GM12878 (cell line): ENCODE data around the gene GIPC3. TPM values are rescaled to one million over a fixed set of nuclear protein-coding genes. Genes with fewer than 3 reads are reported as not detected.

Experiments used
- ATAC-seq: fragments of 200-7000 bp; cut with Tn5 transposase; 3 replicates; pipeline ENCODE4 v1.9.1; 2020; ENCODE audit warnings: mild to moderate bottlenecking, moderate library complexity
- BruUV-seq: library from RNA; stranded (reverse); fragments of 400-500 nt; replicated peaks from 2 replicates; lab custom pipeline; 2021; lab: Mats Ljungman, UMichigan
- CTCF ChIA-PET: fragments of 300-600 bp; sonication (Branson Sonifier 250); formaldehyde crosslinking; extraction: SDS; loops from one replicate; lab custom pipeline; 2021; ENCODE audit warnings: inconsistent platforms; lab: Yijun Ruan, JAX
- POLR2A ChIA-PET: fragments of 350-600 bp; formaldehyde crosslinking; extraction: SDS; loops from one replicate; lab custom pipeline; 2021; ENCODE audit warnings: inconsistent platforms; lab: Charles Lee
- RAD21 ChIA-PET: fragments of 300-600 bp; sonication (Branson Sonifier 250); formaldehyde crosslinking; loops from one replicate; lab custom pipeline; 2023; ENCODE audit warnings: antibody characterized with exemption; ENCODE audit not compliant: unreplicated experiment; lab: Charles Lee
- SMC1A ChIA-PET: fragments of 300-600 bp; sonication (Branson Sonifier 250); formaldehyde crosslinking; loops from one replicate; lab custom pipeline; 2023; ENCODE audit not compliant: unreplicated experiment, uncharacterized antibody; lab: Charles Lee
- DNase-seq: peaks from one replicate; pipeline ENCODE4 v3.0.0-alpha.2; 2011; ENCODE audit warnings: low read depth, low spot score
- FAIRE-seq: peaks from 3 replicates; lab custom pipeline; 2011; peaks lifted over from hg19 to GRCh38; lab: Jason Lieb, UNC
- H2AFZ ChIP-seq: 2 replicates; pipeline ENCODE4 v1.6.0; 2011; ENCODE audit warnings: low read depth, low read length, control low read depth; ENCODE audit not compliant: control insufficient read depth
- H3K27ac ChIP-seq: 2 replicates; pipeline ENCODE4 v1.5.1; 2011; ENCODE audit warnings: control low read depth; ENCODE audit not compliant: control insufficient read depth, insufficient read depth
- H3K27me3 ChIP-seq, 2 experiments: replicated peaks in 1 of 2; 2 replicates each; pipeline versions ENCODE4 v1.6.0 to v1.6.1; 2011; ENCODE audit warnings: low read length in 1 of 2; ENCODE audit not compliant: control insufficient read depth in 2 of 2, insufficient read depth in 2 of 2
- H3K36me3 ChIP-seq, 2 experiments: 2 replicates each; pipeline ENCODE4 v1.5.1; 2011; ENCODE audit warnings: low read length in 1 of 2; ENCODE audit not compliant: control insufficient read depth in 2 of 2, insufficient read depth in 2 of 2
- H3K4me1 ChIP-seq: 2 replicates; pipeline ENCODE4 v1.6.1; 2011; ENCODE audit warnings: mild to moderate bottlenecking, low read length, moderate library complexity, mixed read lengths; ENCODE audit not compliant: control insufficient read depth, insufficient read depth
- H3K4me2 ChIP-seq: 2 replicates; pipeline ENCODE4 v1.6.0; 2011; ENCODE audit warnings: control low read depth; ENCODE audit not compliant: control insufficient read depth, insufficient read depth
- H3K4me3 ChIP-seq: fragments of 200-600 bp; sonication (generic); 2 replicates; pipeline ENCODE4 v1.5.1; 2016
- H3K79me2 ChIP-seq: 2 replicates; pipeline ENCODE4 v1.6.0; 2011; ENCODE audit warnings: low read length; ENCODE audit not compliant: control insufficient read depth, insufficient read depth
- H3K9ac ChIP-seq: 2 replicates; pipeline ENCODE4 v1.8.0; 2011; ENCODE audit warnings: low read length, control low read depth, mixed read lengths; ENCODE audit not compliant: control insufficient read depth, insufficient read depth
- H3K9me3 ChIP-seq: replicated peaks from 3 replicates; pipeline ENCODE4 v1.5.1; 2011; ENCODE audit warnings: mild to moderate bottlenecking, low read length; ENCODE audit not compliant: control insufficient read depth, insufficient read depth
- H4K20me1 ChIP-seq: 2 replicates; pipeline ENCODE4 v1.6.0; 2011; ENCODE audit not compliant: control insufficient read depth, insufficient read depth
- CHD1 ChIP-seq: IDR thresholded peaks from 2 replicates; pipeline ENCODE4 v1.6.1; 2012; ENCODE audit warnings: low read depth, low read length, improper control_type of control experiment
- EP300 ChIP-seq, 2 experiments: fragments of 150-350 bp in 1 of 2; IDR thresholded peaks; 2 replicates each; pipeline ENCODE4 v1.6.1; 2011 to 2012; ENCODE audit warnings: low read depth in 2 of 2, low read length in 2 of 2, borderline replicate concordance in 1 of 2, improper control_type of control experiment in 1 of 2, inconsistent platforms in 1 of 2; ENCODE audit not compliant: control insufficient read depth in 1 of 2
- HDGF ChIP-seq: fragments of 450-650 bp; IDR thresholded peaks from 2 replicates; pipeline ENCODE4 v1.6.1; 2016; ENCODE audit warnings: antibody characterized with exemption
- MEF2A ChIP-seq: IDR thresholded peaks from 2 replicates; pipeline ENCODE4 v1.6.1; 2011; ENCODE audit warnings: low read depth, mild to moderate bottlenecking, low read length, moderate library complexity; ENCODE audit not compliant: insufficient read depth
- NR2C1 ChIP-seq: fragments of 450-650 bp; IDR thresholded peaks from 2 replicates; pipeline ENCODE4 v1.6.1; 2017; ENCODE audit warnings: antibody characterized with exemption, mild to moderate bottlenecking, moderate library complexity
- POLR2AphosphoS5 ChIP-seq: IDR thresholded peaks from 2 replicates; pipeline ENCODE4 v1.6.1; 2011; ENCODE audit warnings: mild to moderate bottlenecking, low read length, inconsistent platforms
- PRDM15 ChIP-seq: fragments of 450-650 bp; formaldehyde crosslinking; IDR thresholded peaks from 2 replicates; pipeline ENCODE4 v1.4.0; 2020; ENCODE audit warnings: mild to moderate bottlenecking, moderate library complexity
- SMAD1 ChIP-seq: fragments of 450-650 bp; IDR thresholded peaks from 2 replicates; pipeline ENCODE4 v1.6.1; 2018; ENCODE audit warnings: mild to moderate bottlenecking, low read depth; ENCODE audit not compliant: partially characterized antibody
- SMAD5 ChIP-seq: IDR thresholded peaks from 2 replicates; pipeline ENCODE4 v1.6.1; 2016; ENCODE audit warnings: antibody characterized with exemption, low read depth
- SMARCA5 ChIP-seq: fragments of 450-650 bp; IDR thresholded peaks from 2 replicates; pipeline ENCODE4 v1.6.1; 2017; ENCODE audit warnings: mild to moderate bottlenecking
- TARDBP ChIP-seq: IDR thresholded peaks from 2 replicates; pipeline ENCODE4 v1.6.1; 2016; ENCODE audit warnings: borderline replicate concordance
- TCF12 ChIP-seq: IDR thresholded peaks from 2 replicates; pipeline ENCODE4 v1.6.1; 2011; ENCODE audit warnings: low read depth, mild to moderate bottlenecking, low read length
- TCF7 ChIP-seq: IDR thresholded peaks from 2 replicates; pipeline ENCODE4 v1.6.1; 2014; ENCODE audit warnings: antibody characterized with exemption, borderline replicate concordance
- WRNIP1 ChIP-seq: IDR thresholded peaks from 2 replicates; pipeline ENCODE4 v1.6.1; 2011; ENCODE audit warnings: low read depth, low read length, improper control_type of control experiment, borderline replicate concordance
- ZNF622 ChIP-seq: fragments of 450-650 bp; IDR thresholded peaks from 2 replicates; pipeline ENCODE4 v1.6.1; 2017; ENCODE audit warnings: mild to moderate bottlenecking, inconsistent platforms
- WGBS: methylation state at CpG from one replicate; pipeline ENCODE4 v1.1.6; 2016; ENCODE audit warnings: low lambda C conversion rate; ENCODE audit not compliant: insufficient replicate concordance, insufficient coverage; ENCODE audit errors: missing lambda C conversion rate; 5-methylcytosine and 5-hydroxymethylcytosine counted together
- in situ Hi-C: fragments of 300-500 bp; cut with MboI; formaldehyde crosslinking; loops from 9 replicates; pipeline ENCODE4 v1.14.3; 2018; ENCODE audit warnings: mixed read lengths
- intact Hi-C: fragments of 100-400 bp; cut with micrococcal nuclease; formaldehyde crosslinking; loops from one replicate; pipeline ENCODE4 v1.14.2; 2022; ENCODE audit not compliant: unreplicated experiment
- polyA plus RNA-seq, 11 experiments: library from polyadenylated mRNA; depleted of rRNA in 4 of 11; unstranded in 6 of 11; stranded (reverse) in 5 of 11; fragments of >200 nt; fragmentation: Nextera tagmentation in 4 of 11; fragmentation: Illumina TruSeq in 1 of 11; extraction: Ambion mirVana in 4 of 11; extraction: Trizol in 1 of 11; gene quantifications; 1 replicate in 1 of 11; 2 replicates in 10 of 11; pipeline versions ENCODE4 v1.2.1 to v1.2.3, GENCODE V29; 2011 to 2016; ENCODE audit warnings: inconsistent platforms in 2 of 11, missing spikeins in 2 of 11, low read depth in 1 of 11
- total RNA-seq, 4 experiments: library from RNA; depleted of rRNA in 3 of 4; stranded (reverse); fragments of >200 nt in 3 of 4; fragmentation: Illumina TruSeq in 1 of 4; extraction: Trizol in 1 of 4; gene quantifications; 2 replicates each; pipeline versions ENCODE4 v1.2.1 to v1.2.3, GENCODE V29; 2013 to 2021
- TF ChIP-seq, protein P1 (sequence below): IDR thresholded peaks from 2 replicates; pipeline ENCODE4 v1.6.1; 2011; ENCODE audit warnings: low read depth, mild to moderate bottlenecking, low read length, moderate library complexity, borderline replicate concordance; ENCODE audit errors: extremely low read depth

The GIPC3 gene
- total and polyA plus RNA-seq, 10 of the 15 experiments (the other 5 are each of a cell fraction or from before 2014, with no cell fraction given), result not detected

GRCh38 chr19:3634496-3635045, 49.3 kb downstream of the GIPC3 start (continued):
- TF ChIP-seq PRDM15 (CRISPR knock-in tag) (no peak), WRNIP1 (no peak), EP300 (IDR thresholded peaks at IDR 0.05; ENCODE audit: borderline replicate concordance in 1 of 2, control insufficient read depth in 1 of 2, low read depth in 2 of 2, low read length in 2 of 2) (no peak), NR2C1 (no peak), SMAD5 (no peak), TCF7 (no peak), SMARCA5 (no peak), TCF12 (no peak)
- TF ChIP-seq, protein P1, sequence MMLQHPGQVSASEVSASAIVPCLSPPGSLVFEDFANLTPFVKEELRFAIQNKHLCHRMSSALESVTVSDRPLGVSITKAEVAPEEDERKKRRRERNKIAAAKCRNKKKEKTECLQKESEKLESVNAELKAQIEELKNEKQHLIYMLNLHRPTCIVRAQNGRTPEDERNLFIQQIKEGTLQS, result no peak

DNA sequence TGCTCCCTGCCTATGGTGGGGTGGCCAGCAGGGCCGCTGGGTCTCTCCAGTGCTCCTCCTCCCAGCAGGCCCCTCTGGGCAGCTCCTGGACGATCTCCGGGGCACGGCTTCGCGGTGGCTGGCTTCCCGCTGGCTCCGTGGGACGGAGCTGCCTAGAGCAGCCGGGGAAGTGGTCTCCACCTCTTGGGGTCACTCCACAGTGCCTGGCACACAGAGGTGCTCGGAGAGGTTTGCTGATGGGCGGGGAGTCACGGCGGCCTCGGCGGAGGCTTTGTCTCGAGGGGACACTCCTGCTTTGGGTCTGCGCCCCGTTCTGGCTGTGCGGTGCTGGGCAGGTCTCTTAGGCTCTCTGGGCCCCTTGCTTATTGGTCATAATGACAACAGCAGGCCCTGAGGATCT, 51.2 kb downstream of the GIPC3 start:
- no TSS peak for BruUV-seq
- Histone ChIP-seq H3K27me3 (no peaks in the 10 kb centered on the region), H3K4me1 (no peaks in the 10 kb centered on the region), H2AFZ (no peak overlapping the region), H3K9me3 (no peaks in the 10 kb centered on the region), H4K20me1 (no peaks in the 10 kb centered on the region), H3K4me2 (no peak overlapping the region), H3K4me3 (no peak overlapping the region), H3K9ac (no peak overlapping the region), H3K36me3 (no peaks in the 10 kb centered on the region; a peak in 1 of 4 replicates), H3K79me2 (no peaks in the 10 kb centered on the region), H3K27ac (no peak overlapping the region)
- in situ Hi-C loops (no loop called here), intact Hi-C loops (no loop called here)
- DNase-seq (no peak), FAIRE-seq (no peak), ATAC-seq (no peak)
- ChIA-PET POLR2A (no interaction called here), CTCF (no interaction called here), SMC1A (no interaction called here), RAD21 (no interaction called here)
- 92% methylated on average over 20 of the region's 20 CpGs for WGBS
- TF ChIP-seq SMAD1 (no peak), ZNF622 (no peak), PRDM15 (CRISPR knock-in tag) (no peak), TARDBP (no peak), CHD1 (no peak), HDGF (no peak), MEF2A (no peak), POLR2AphosphoS5 (no peak)
